GM19099 (cell line): ENCODE measurements around the gene BBX.

Experiments
- POLR2A ChIP-seq: IDR thresholded peaks from 3 replicates; pipeline ENCODE4 v1.6.1; 2011; ENCODE audit warnings: low read depth; ENCODE audit not compliant: insufficient read length; ENCODE audit errors: extremely low read depth

Gene BBX

GRCh38 chr3:107734317-107734716 is 211.6 kb downstream of the BBX start:
- TF ChIP-seq POLR2A, result no peak

- no peak for TF ChIP-seq POLR2A
Measured at GRCh38 chr3:107737914-107738313, 215.2 kb downstream of the BBX start.

GRCh38 chr3:107738486-107739183 is 215.9 kb downstream of the BBX start:
- no peak for TF ChIP-seq POLR2A

- no peak for TF ChIP-seq POLR2A
Measured at GRCh38 chr3:107739227-107739626, 216.5 kb downstream of the BBX start.

GRCh38 chr3:107740992-107741896 is 218.5 kb downstream of the BBX start:
- TF ChIP-seq POLR2A, result no peak

- no peak for TF ChIP-seq POLR2A
Measured at GRCh38 chr3:107745354-107745753, 222.6 kb downstream of the BBX start.

GRCh38 chr3:107752202-107752990 is 229.6 kb downstream of the BBX start:
- no peak for TF ChIP-seq POLR2A

- no peak for TF ChIP-seq POLR2A
Measured at GRCh38 chr3:107753494-107753893, 230.7 kb downstream of the BBX start.

GRCh38 chr3:107753976-107754375 is 231.2 kb downstream of the BBX start:
- TF ChIP-seq POLR2A, result no peak

GRCh38 chr3:107756649-107757048 is 233.9 kb downstream of the BBX start:
- TF ChIP-seq POLR2A, result no peak

GRCh38 chr3:107757140-107757539 is 234.4 kb downstream of the BBX start:
- TF ChIP-seq POLR2A, result no peak

- TF ChIP-seq POLR2A, result no peak
Measured at GRCh38 chr3:107760144-107760543, 237.4 kb downstream of the BBX start.

- no peak for TF ChIP-seq POLR2A
Measured at GRCh38 chr3:107761391-107761790, 238.6 kb downstream of the BBX start.

GRCh38 chr3:107765524-107765923 is 242.8 kb downstream of the BBX start:
- TF ChIP-seq POLR2A, result no peak

- no peak for TF ChIP-seq POLR2A
Measured at GRCh38 chr3:107767897-107768605, 245.3 kb downstream of the BBX start.
